HUES6 (cell line): ENCODE data around the gene CAPRIN2.

Experiments
- H3K27ac ChIP-seq: 2 replicates; pipeline ENCODE4 v1.7.0; 2013; ENCODE audit warnings: low read depth, mild to moderate bottlenecking, low read length, inconsistent platforms
- H3K27me3 ChIP-seq: 2 replicates; pipeline ENCODE4 v1.6.1; 2013; ENCODE audit warnings: low read length; ENCODE audit not compliant: control insufficient read depth, insufficient read depth
- H3K36me3 ChIP-seq: 2 replicates; pipeline ENCODE4 v1.6.1; 2013; ENCODE audit warnings: low read length; ENCODE audit not compliant: control insufficient read depth, insufficient read depth
- H3K4me1 ChIP-seq: 2 replicates; pipeline ENCODE4 v1.6.1; 2013; ENCODE audit warnings: low read length; ENCODE audit not compliant: control insufficient read depth, insufficient read depth
- H3K4me3 ChIP-seq: 2 replicates; pipeline ENCODE4 v1.5.1; 2013; ENCODE audit warnings: low read depth, low read length
- H3K9ac ChIP-seq: one replicate; pipeline ENCODE4 v1.6.1; 2013; ENCODE audit warnings: mild to moderate bottlenecking, low read length
- H3K9me3 ChIP-seq: 2 replicates; pipeline ENCODE4 v1.6.1; 2013; ENCODE audit warnings: low read depth, low read length; ENCODE audit not compliant: control insufficient read depth, insufficient read depth

CAPRIN2 gene

DNA sequence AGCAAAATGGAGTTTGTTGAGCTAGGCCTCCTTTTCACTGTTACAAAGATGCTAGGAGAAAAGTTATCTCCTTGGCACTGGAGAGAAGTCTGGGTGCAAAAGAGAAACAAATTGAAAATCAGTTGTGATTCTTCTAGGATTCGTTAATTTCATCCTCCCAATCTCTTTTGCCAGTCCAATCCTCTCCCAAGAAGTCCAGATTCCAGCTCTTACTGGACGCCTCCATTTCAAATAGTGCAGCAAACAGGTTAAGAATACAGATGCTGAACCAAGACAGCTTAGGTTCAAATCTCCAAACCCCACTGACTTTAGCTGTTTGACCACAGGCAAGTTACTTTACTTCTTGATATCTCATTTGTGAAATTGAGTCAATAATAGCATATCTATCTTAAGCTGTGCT is 34.0 kb upstream of the CAPRIN2 start:
- Histone ChIP-seq H3K4me1 (peaks cover 27% of the 10 kb centered on the region), H3K4me3 (no peak overlapping the region), H3K9ac (no peak overlapping the region), H3K27ac (no peak overlapping the region), H3K27me3 (no peaks in the 10 kb centered on the region), H3K36me3 (no peaks in the 10 kb centered on the region), H3K9me3 (peaks cover 40% of the 10 kb centered on the region)

DNA sequence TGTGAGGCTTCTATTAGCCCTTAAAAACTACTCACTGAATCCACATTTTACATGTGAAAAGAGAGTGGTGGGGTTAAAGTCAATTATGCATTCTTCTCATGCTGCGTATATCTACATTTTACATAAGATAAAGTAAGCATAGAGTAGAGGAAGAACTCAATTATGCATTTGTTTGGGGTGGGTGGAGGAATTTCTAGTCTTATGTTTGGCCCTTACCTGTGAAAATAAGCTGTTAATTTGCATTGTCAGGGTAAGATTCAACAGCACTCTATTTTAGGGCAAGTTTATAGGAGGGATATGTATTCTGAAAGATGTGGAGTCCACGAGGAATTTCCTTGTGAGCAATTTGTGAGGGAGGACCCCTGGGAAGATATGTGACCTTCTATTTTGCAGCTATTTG is 30.9 kb upstream of the CAPRIN2 start:
- H3K36me3 ChIP-seq = no peaks in the 10 kb centered on the region
- H3K4me3 ChIP-seq = peak overlapping the region; percentile 18; the same call in 1 of the 2 replicates
- H3K9ac ChIP-seq = no peak overlapping the region
- H3K9me3 ChIP-seq = peaks cover 57% of the 10 kb centered on the region
- peaks cover 5% of the 10 kb centered on the region; the same call in 1 of the 2 replicates for H3K4me1 ChIP-seq
- H3K27ac ChIP-seq = peak overlapping the region; percentile 70; the same call in 1 of the 2 replicates
- H3K27me3 ChIP-seq = no peaks in the 10 kb centered on the region

DNA sequence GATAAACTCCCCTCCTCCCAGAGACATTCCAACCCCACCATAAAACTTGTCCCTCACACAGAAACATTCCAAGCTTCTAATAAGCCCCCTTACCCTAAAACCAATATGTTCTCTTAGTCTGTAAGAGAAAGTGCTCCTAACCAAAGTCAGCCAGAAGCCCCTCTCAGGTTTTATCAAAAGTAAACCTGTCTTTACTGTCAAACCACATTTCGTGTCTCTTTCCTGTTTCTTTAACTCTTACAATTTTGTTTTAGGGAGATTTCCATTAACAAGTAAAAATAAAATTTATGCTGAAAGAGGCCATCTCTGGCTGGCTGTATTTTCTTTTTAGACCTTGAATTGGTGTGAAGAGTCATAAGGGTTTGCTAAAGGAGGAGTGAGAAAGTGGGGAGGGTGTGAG is 29.8 kb upstream of the CAPRIN2 start:
- Histone ChIP-seq H3K4me3 (no peak overlapping the region), H3K27ac (peak overlapping the region; percentile 70; the same call in 1 of the 2 replicates), H3K4me1 (peaks cover 5% of the 10 kb centered on the region; the same call in 1 of the 2 replicates), H3K36me3 (no peaks in the 10 kb centered on the region; the same call in 1 of the 2 replicates), H3K9ac (no peak overlapping the region), H3K9me3 (peaks cover 59% of the 10 kb centered on the region), H3K27me3 (no peaks in the 10 kb centered on the region)

DNA sequence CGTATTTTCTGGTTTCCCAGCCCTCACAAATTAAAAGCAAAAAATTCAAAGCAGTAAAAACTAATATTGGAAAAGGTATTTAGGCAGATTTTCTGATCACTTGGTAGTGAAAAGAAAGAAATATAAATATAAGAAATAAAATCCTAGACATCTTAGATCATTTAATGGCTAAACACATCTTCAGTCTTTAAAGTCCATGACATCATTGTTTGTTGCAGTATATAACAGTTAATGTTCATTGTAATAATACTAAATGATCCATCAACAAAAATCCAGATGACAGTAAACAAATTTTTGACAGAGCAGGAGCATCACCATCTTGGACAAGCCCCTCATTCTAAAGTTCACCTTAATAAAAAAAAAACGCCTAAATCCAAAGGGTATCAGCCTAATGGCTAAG is 29.2 kb upstream of the CAPRIN2 start:
- no peak overlapping the region for H3K27ac ChIP-seq

DNA sequence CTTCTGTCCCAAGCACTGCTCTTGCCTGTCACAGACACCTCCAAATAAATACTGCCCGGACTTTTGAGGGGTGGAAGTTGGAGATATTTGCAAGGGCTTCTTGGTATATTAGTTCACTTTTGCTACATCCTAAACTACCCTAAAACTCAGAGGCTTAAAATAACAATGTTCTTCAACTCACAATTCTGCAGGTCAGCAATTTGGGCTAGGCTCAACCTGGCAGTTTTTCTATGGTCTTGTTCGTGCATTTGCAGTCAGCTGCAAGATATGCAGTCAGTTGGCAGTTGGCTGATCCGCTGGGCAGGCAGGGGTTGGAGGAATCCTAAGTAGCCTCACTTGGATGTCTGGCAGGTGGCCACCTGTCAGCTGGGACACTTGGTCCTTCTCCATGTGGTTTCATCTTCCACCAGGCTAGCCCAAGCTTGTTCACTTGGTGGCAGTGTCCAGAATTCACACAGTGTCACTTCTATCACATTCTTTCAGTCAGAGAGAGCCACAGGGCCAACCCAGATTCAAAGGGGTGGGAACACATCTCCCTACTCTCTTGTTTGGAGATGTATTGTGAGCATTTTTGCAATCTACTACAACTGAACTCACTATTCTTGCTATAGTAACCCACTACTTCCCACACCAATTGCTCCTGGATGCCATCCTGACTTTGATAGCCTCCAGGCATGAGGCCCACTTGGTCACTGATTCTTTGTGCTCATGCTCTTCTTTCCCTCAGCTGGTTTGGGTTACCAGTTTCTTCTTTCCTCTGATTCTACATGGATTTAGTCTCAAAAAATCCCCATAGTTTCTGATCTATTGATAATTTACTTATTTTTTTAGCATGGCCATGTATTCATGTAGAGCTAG is 27.8 kb upstream of the CAPRIN2 start:
- Histone ChIP-seq H3K4me1 (peaks cover 5% of the 10 kb centered on the region; the same call in 1 of the 2 replicates), H3K27me3 (no peaks in the 10 kb centered on the region), H3K9ac (no peak overlapping the region), H3K4me3 (no peak overlapping the region), H3K27ac (no peak overlapping the region), H3K9me3 (peaks cover 66% of the 10 kb centered on the region), H3K36me3 (no peaks in the 10 kb centered on the region; the same call in 1 of the 2 replicates)

More for the DNA sequence above, 29.2 kb upstream of the CAPRIN2 start:
- Histone ChIP-seq H3K9me3 (peaks cover 58% of the 10 kb centered on the region), H3K4me1 (peaks cover 5% of the 10 kb centered on the region; the same call in 1 of the 2 replicates), H3K36me3 (no peaks in the 10 kb centered on the region; the same call in 1 of the 2 replicates), H3K4me3 (no peak overlapping the region), H3K27me3 (no peaks in the 10 kb centered on the region), H3K9ac (no peak overlapping the region)

DNA sequence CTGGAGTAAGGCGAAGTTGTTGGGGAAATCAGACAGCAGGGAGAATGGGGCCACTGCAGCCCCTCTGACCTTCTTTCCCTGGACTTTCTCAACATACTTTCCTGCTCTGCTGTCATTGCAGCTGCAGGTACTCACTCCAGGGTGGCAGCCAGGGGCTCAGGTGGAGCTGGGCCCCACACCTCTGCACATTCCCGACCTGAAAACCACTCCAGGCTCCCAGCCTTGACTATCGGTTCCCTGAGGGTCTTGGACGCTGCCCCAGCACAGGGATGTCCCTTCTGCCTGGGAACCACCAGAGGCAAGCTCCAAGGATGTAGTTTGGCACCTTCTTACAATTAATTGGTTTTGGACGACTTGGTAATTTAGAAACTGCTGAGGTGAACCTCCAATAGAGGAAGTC is 24.8 kb upstream of the CAPRIN2 start:
- no peaks in the 10 kb centered on the region; the same call in 1 of the 2 replicates for H3K36me3 ChIP-seq
- H3K27ac ChIP-seq = no peak overlapping the region
- peaks cover 66% of the 10 kb centered on the region for H3K9me3 ChIP-seq
- no peaks in the 10 kb centered on the region for H3K27me3 ChIP-seq
- H3K4me3 ChIP-seq = no peak overlapping the region
- H3K9ac ChIP-seq = no peak overlapping the region
- H3K4me1 ChIP-seq = no peaks in the 10 kb centered on the region

DNA sequence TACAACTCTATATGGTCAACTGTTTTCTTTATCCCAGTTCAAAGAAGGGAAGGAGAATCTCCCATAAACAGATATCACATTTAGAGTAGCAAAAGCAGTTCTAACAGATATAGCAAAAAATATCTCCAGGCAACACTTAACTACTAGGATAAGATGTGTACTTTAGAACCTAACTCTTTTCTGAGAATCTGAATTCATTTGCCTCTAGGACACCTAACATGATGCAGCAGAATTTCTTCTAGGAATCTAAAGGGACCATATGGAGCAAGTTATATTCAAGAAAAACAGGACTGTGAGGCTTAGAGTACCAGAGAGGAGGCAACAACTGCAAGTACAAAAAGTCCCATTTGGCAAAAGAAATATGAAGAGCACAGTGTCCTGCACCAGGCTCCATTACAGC is 24.4 kb upstream of the CAPRIN2 start:
- Histone ChIP-seq H3K9ac (no peak overlapping the region), H3K27me3 (no peaks in the 10 kb centered on the region), H3K36me3 (no peaks in the 10 kb centered on the region; the same call in 1 of the 2 replicates), H3K4me3 (no peak overlapping the region), H3K4me1 (no peaks in the 10 kb centered on the region), H3K27ac (no peak overlapping the region), H3K9me3 (peaks cover 62% of the 10 kb centered on the region)

DNA sequence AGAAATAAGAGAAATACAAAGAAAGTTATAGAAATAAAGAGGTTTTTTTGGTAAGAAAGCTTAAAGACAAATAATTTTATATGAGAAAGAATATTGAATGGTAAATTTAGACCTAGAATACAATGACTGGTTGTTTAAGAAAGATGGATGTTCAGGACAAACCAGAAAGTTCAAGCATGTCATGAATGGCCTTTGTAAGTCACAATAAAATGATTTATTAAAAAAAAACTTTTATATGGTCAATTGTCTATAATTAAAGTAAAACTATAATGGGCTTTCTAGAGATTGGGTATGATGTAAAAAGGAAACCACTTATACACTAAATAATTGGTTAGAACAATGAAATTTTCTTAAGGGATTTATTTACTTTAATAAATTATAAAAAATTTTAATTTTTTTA is 19.8 kb upstream of the CAPRIN2 start:
- no peak overlapping the region for H3K9ac ChIP-seq
- no peaks in the 10 kb centered on the region; the same call in 1 of the 2 replicates for H3K36me3 ChIP-seq
- H3K4me3 ChIP-seq = no peak overlapping the region
- no peak overlapping the region for H3K27ac ChIP-seq
- H3K9me3 ChIP-seq = peaks cover 53% of the 10 kb centered on the region
- H3K4me1 ChIP-seq = no peaks in the 10 kb centered on the region
- no peaks in the 10 kb centered on the region for H3K27me3 ChIP-seq

DNA sequence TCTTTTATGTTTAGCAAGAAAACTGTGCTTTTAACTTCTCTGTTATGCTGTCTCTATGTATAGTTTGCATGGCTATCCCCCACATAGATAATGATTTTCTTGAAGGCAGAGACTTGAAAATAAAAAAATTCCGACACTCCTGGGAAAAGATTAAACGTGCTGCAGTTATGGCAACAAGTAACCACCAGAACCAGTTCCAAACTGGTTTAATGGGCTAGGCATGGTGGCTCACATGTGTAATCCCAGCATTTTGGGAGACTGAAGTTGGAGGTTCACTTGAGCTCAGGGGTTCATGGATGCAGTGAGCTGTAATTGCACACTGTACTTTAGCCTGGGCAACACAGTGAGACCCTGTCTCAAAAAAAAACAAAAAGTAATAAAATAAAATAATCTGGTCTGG is 15.1 kb upstream of the CAPRIN2 start:
- Histone ChIP-seq H3K4me1 (no peaks in the 10 kb centered on the region), H3K27me3 (no peaks in the 10 kb centered on the region), H3K4me3 (no peak overlapping the region), H3K9me3 (peaks cover 19% of the 10 kb centered on the region), H3K27ac (no peak overlapping the region), H3K36me3 (no peaks in the 10 kb centered on the region), H3K9ac (no peak overlapping the region)

DNA sequence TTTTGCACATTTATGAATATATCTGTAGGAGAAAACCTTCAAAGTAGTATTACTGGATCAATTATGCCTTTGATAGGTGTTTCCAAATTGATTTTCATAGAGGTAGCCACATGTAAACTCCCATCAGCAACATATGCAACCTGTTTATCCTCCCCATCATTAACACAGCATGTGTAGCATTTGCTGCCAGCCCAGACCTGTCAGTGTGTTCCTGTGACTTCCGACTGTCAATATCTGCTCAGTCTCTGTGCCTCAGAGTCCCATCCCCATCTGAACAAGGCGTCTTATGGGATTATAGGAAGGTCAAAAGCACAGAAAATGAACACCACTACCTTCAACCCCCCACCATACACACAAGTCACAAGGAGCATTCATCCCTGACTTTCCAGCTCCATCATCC is 9.5 kb upstream of the CAPRIN2 start:
- no peak overlapping the region for H3K4me3 ChIP-seq
- no peaks in the 10 kb centered on the region for H3K4me1 ChIP-seq
- peaks cover 5% of the 10 kb centered on the region; the same call in 1 of the 2 replicates for H3K9me3 ChIP-seq
- H3K36me3 ChIP-seq = no peaks in the 10 kb centered on the region
- no peak overlapping the region for H3K9ac ChIP-seq
- no peak overlapping the region for H3K27ac ChIP-seq
- no peaks in the 10 kb centered on the region for H3K27me3 ChIP-seq

DNA sequence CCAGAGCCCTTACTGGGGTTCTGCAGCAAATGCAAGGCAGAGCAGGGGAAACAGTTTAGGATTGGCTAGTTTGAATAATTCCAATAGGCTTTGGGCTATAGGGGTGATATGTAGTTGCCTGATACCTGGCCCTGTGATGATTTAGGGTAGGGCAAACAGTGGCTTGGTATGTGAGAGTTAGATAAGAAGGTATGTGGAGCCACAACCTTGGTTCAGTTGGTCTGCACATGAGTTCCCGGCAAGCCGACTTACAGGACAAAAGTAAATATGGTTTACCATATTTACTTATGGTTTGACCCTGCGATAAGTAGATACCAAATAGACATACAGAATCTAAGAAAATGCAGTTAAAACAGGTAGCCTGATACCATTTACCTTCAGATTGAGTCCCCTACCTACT is 8.3 kb upstream of the CAPRIN2 start:
- Histone ChIP-seq H3K27ac (no peak overlapping the region), H3K9ac (no peak overlapping the region), H3K9me3 (peaks cover 5% of the 10 kb centered on the region; the same call in 1 of the 2 replicates), H3K4me1 (no peaks in the 10 kb centered on the region), H3K4me3 (no peak overlapping the region), H3K27me3 (no peaks in the 10 kb centered on the region), H3K36me3 (no peaks in the 10 kb centered on the region)
